ENCODE data around the gene CALML5. TPM values are rescaled to one million over a fixed set of nuclear protein-coding genes. Genes with fewer than 3 reads are reported as not detected.

CALML5 gene
- polyA plus RNA-seq, 12 donors, result 0.94 to 4.9 (median 4.6) TPM; not detected in 9

- DNase-seq, result no peak
Measured at GRCh38 chr10:5518143-5518542, 18.8 kb upstream of the CALML5 start.

GRCh38 chr10:5517546-5517945, 18.2 kb upstream of the CALML5 start:
- no peak for DNase-seq

GRCh38 chr10:5515948-5516761, 16.8 kb upstream of the CALML5 start:
- DNase-seq, result no peak

- DNase-seq, result no peak
Measured at GRCh38 chr10:5514226-5514850, 15.0 kb upstream of the CALML5 start.

GRCh38 chr10:5512881-5513612, 13.7 kb upstream of the CALML5 start:
- DNase-seq, result no peak

GRCh38 chr10:5512331-5512730, 13.0 kb upstream of the CALML5 start:
- no peak for DNase-seq

- no peak for DNase-seq
Measured at GRCh38 chr10:5511885-5512280, 12.5 kb upstream of the CALML5 start.

- DNase-seq, result no peak
Measured at GRCh38 chr10:5511231-5511884, 12.0 kb upstream of the CALML5 start.

- DNase-seq, result peak; percentile 26
Measured at GRCh38 chr10:5510281-5511072, 11.1 kb upstream of the CALML5 start.

- no peak for DNase-seq
Measured at GRCh38 chr10:5509691-5510090, 10.3 kb upstream of the CALML5 start.

GRCh38 chr10:5509236-5509635, 9.9 kb upstream of the CALML5 start:
- no peak for DNase-seq

- DNase-seq, result no peak
Measured at GRCh38 chr10:5508786-5509185, 9.4 kb upstream of the CALML5 start.

- no peak for DNase-seq
Measured at GRCh38 chr10:5508161-5508604, 8.8 kb upstream of the CALML5 start.

- DNase-seq, result no peak
Measured at GRCh38 chr10:5507649-5508131, 8.3 kb upstream of the CALML5 start.

GRCh38 chr10:5506751-5507648, 7.6 kb upstream of the CALML5 start:
- no peak for DNase-seq

GRCh38 chr10:5506246-5506645, 6.9 kb upstream of the CALML5 start:
- no peak for DNase-seq

- no peak for DNase-seq
Measured at GRCh38 chr10:5504146-5505072, 5.0 kb upstream of the CALML5 start.

GRCh38 chr10:5503477-5503835, 4.1 kb upstream of the CALML5 start:
- no peak for DNase-seq
